Neural cell (in vitro differentiated cells): Measurements from ENCODE around the gene SKAP1. TPM values are rescaled to one million over a fixed set of nuclear protein-coding genes. Genes with fewer than 3 reads are reported as not detected.

ENCODE experiments used
- H2AFZ ChIP-seq: fragments of 200-600, 300-800 bp; sonication (generic), shearing (Covaris generic); 2 replicates; pipeline ENCODE4 v1.6.0; 2014; ENCODE audit warnings: low read depth, mild to moderate bottlenecking, antibody characterized with exemption, low read length, moderate library complexity
- H3F3A ChIP-seq: fragments of 200-600 bp; shearing (Covaris generic); 2 replicates; pipeline ENCODE4 v1.6.1; 2016; ENCODE audit warnings: mild to moderate bottlenecking, moderate library complexity, mixed read lengths, antibody characterized with exemption, low read length; ENCODE audit not compliant: insufficient read depth, poor library complexity, severe bottlenecking
- H3K27ac ChIP-seq: fragments of 200-600, 300-800 bp; sonication (generic), shearing (Covaris generic); 2 replicates; pipeline ENCODE4 v1.5.1; 2014; ENCODE audit warnings: mild to moderate bottlenecking, low read length, moderate library complexity
- H3K27me3 ChIP-seq: fragments of 300-800, 200-600 bp; sonication (generic), shearing (Covaris generic); 2 replicates; pipeline ENCODE4 v1.6.0; 2014; ENCODE audit warnings: mild to moderate bottlenecking, low read depth, low read length, moderate library complexity; ENCODE audit not compliant: insufficient read depth
- H3K36me3 ChIP-seq: fragments of 300-800, 200-600 bp; sonication (generic), shearing (Covaris generic); 2 replicates; pipeline ENCODE4 v1.5.1; 2014; ENCODE audit warnings: mild to moderate bottlenecking, antibody characterized with exemption, low read length, moderate library complexity; ENCODE audit not compliant: insufficient read depth
- H3K4me2 ChIP-seq: fragments of 300-800, 200-600 bp; sonication (generic), shearing (Covaris generic); 2 replicates; pipeline ENCODE4 v1.6.0; 2014; ENCODE audit warnings: mild to moderate bottlenecking, low read length
- H3K4me3 ChIP-seq: fragments of 300-800, 200-600 bp; sonication (generic), shearing (Covaris generic); 2 replicates; pipeline ENCODE4 v1.5.1; 2014; ENCODE audit warnings: mild to moderate bottlenecking, low read length, moderate library complexity
- H3K79me2 ChIP-seq: fragments of 200-600 bp; shearing (Covaris generic); replicated peaks from 2 replicates; pipeline ENCODE4 v1.6.0; 2014; ENCODE audit warnings: mild to moderate bottlenecking, low read length, moderate library complexity; ENCODE audit not compliant: insufficient read depth
- H3K9ac ChIP-seq: fragments of 300-800, 200-600 bp; sonication (generic), shearing (Covaris generic); 2 replicates; pipeline ENCODE4 v1.6.1; 2016; ENCODE audit warnings: mild to moderate bottlenecking, low read length, mixed read lengths
- H3K9me2 ChIP-seq: fragments of 200-600 bp; shearing (Covaris generic); 2 replicates; pipeline ENCODE4 v1.6.1; 2016; ENCODE audit warnings: mild to moderate bottlenecking, low read length, mixed read lengths; ENCODE audit not compliant: insufficient read depth
- H3K9me3 ChIP-seq: fragments of 200-600, 300-800 bp; sonication (generic), shearing (Covaris generic); 2 replicates; pipeline ENCODE4 v1.6.1; 2016; ENCODE audit warnings: mild to moderate bottlenecking, mixed run types, low read length, moderate library complexity, mixed read lengths
- H4K20me1 ChIP-seq: fragments of 200-600 bp; shearing (Covaris generic); 2 replicates; pipeline ENCODE4 v1.6.1; 2016; ENCODE audit warnings: mild to moderate bottlenecking, mixed run types; ENCODE audit not compliant: insufficient read depth
- CTCF ChIP-seq: fragments of 450-650 bp; IDR thresholded peaks from 2 replicates; pipeline ENCODE4 v1.5.1; 2014; ENCODE audit warnings: antibody characterized with exemption, mild to moderate bottlenecking, moderate library complexity; ENCODE audit not compliant: poor library complexity, severe bottlenecking
- EP300 ChIP-seq: fragments of 450-650 bp; conservative IDR thresholded peaks from 2 replicates; pipeline ENCODE4 v1.6.1; 2014; ENCODE audit warnings: antibody characterized with exemption, mild to moderate bottlenecking, moderate library complexity; ENCODE audit not compliant: poor library complexity, severe bottlenecking
- EZH2 ChIP-seq: fragments of 200-600, 300-800 bp; shearing (Covaris generic), sonication (generic); IDR thresholded peaks from 2 replicates; pipeline ENCODE4 v1.6.1; 2014; ENCODE audit warnings: antibody characterized with exemption, low read length, borderline replicate concordance, mild to moderate bottlenecking; ENCODE audit not compliant: insufficient read depth, poor library complexity, severe bottlenecking
- MXI1 ChIP-seq: fragments of 450-650 bp; conservative IDR thresholded peaks from 2 replicates; pipeline ENCODE4 v1.6.1; 2014; ENCODE audit warnings: antibody characterized with exemption, mild to moderate bottlenecking; ENCODE audit not compliant: poor library complexity, severe bottlenecking
- POLR2AphosphoS5 ChIP-seq: IDR thresholded peaks from 2 replicates; pipeline ENCODE4 v1.6.1; 2012
- RAD21 ChIP-seq: fragments of 450-650 bp; conservative IDR thresholded peaks from 2 replicates; pipeline ENCODE4 v1.6.1; 2014; ENCODE audit warnings: antibody characterized with exemption, mild to moderate bottlenecking, moderate library complexity
- REST ChIP-seq: IDR thresholded peaks from 2 replicates; pipeline ENCODE4 v1.6.1; 2012; ENCODE audit warnings: borderline replicate concordance
- SMC3 ChIP-seq: fragments of 450-650 bp; conservative IDR thresholded peaks from 2 replicates; pipeline ENCODE4 v1.6.1; 2014; ENCODE audit warnings: antibody characterized with exemption, mild to moderate bottlenecking, moderate library complexity; ENCODE audit not compliant: poor library complexity
- TAF1 ChIP-seq: IDR thresholded peaks from 2 replicates; pipeline ENCODE4 v1.6.1; 2012; ENCODE audit warnings: low read depth
- polyA plus RNA-seq: library from polyadenylated mRNA; depleted of rRNA; stranded (reverse); fragments of >200 nt; gene quantifications from 2 replicates; pipeline ENCODE4 v1.2.3, GENCODE V29; 2014

SKAP1 gene
- polyA plus RNA-seq, 1 donor from 2014 or later, result 0.63 TPM

DNA sequence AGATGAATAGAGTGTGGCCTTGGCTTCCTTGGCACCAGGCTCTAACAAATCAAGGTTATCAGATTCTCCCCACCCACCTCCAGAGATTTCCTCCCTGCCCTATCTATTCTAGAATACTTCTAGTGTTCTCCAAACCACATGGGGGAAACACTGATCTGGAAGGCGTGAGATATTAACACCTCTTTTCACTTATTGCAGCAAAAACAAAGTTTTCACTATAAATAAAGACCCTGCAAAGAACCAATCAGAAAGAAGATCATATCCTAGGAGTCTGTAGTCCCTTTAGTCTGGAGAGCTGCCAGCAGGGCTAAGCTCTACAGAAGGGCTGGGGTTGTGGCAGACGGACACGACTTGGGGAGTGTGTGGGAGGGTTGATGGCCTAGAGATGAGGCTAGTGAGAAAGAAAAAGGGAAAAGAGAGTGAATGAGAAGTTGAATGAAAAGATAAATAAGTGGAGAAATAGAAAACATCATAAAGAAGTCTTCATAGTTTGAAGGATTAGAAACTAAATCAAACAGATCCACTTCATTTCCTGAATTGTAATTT, 8.6 kb upstream of the SKAP1 start:
- TF ChIP-seq EP300, result no peak
- TF ChIP-seq CTCF, result no peak
- TF ChIP-seq TAF1, result no peak
- TF ChIP-seq SMC3, result no peak
- no peak for TF ChIP-seq POLR2AphosphoS5
- no peak for TF ChIP-seq EZH2
- no peak for TF ChIP-seq RAD21
- no peak for TF ChIP-seq REST
- no peak for TF ChIP-seq MXI1
- no peaks in the 10 kb centered on the region for H3K9me2 ChIP-seq
- no peak overlapping the region for H3K9ac ChIP-seq
- H3K9me3 ChIP-seq, result no peaks in the 10 kb centered on the region
- no peaks in the 10 kb centered on the region for H3F3A ChIP-seq
- no peak overlapping the region for H2AFZ ChIP-seq
- no peaks in the 10 kb centered on the region for H3K36me3 ChIP-seq
- H4K20me1 ChIP-seq, result no peaks in the 10 kb centered on the region
- H3K4me3 ChIP-seq, result no peak overlapping the region
- H3K27ac ChIP-seq, result no peak overlapping the region
- no peak overlapping the region for H3K4me2 ChIP-seq
- no peaks in the 10 kb centered on the region for H3K27me3 ChIP-seq
- no peaks in the 10 kb centered on the region for H3K79me2 ChIP-seq

GRCh38 chr17:48433896-48434295, 3.9 kb upstream of the SKAP1 start:
- Histone ChIP-seq H3F3A (no peaks in the 10 kb centered on the region), H4K20me1 (no peaks in the 10 kb centered on the region), H3K4me3 (no peak overlapping the region), H3K79me2 (no peaks in the 10 kb centered on the region), H3K4me2 (no peak overlapping the region), H3K9me2 (no peaks in the 10 kb centered on the region), H3K27me3 (peaks cover 25% of the 10 kb centered on the region), H3K27ac (no peak overlapping the region), H2AFZ (no peak overlapping the region), H3K36me3 (no peaks in the 10 kb centered on the region), H3K9ac (no peak overlapping the region), H3K9me3 (no peaks in the 10 kb centered on the region)
- TF ChIP-seq EP300, result no peak
- TF ChIP-seq POLR2AphosphoS5, result no peak
- TF ChIP-seq RAD21, result no peak
